ENCODE measurements around the gene COL27A1.

Gene COL27A1

GRCh38 chr9:114284316-114285060, 129.2 kb downstream of the COL27A1 start:
- no peak for TF ChIP-seq ZNF274 (IDR thresholded peaks at IDR 0.05; ENCODE audit: low read depth, low read length)
- H3K4me3 ChIP-seq (ENCODE audit: low read length): no peak overlapping the region

- H3K4me3 ChIP-seq (ENCODE audit: low read length): no peak overlapping the region
- TF ChIP-seq ZNF274 (IDR thresholded peaks at IDR 0.05; ENCODE audit: low read depth, low read length): no peak
Measured at GRCh38 chr9:114285166-114285867, 130.0 kb downstream of the COL27A1 start.

DNA sequence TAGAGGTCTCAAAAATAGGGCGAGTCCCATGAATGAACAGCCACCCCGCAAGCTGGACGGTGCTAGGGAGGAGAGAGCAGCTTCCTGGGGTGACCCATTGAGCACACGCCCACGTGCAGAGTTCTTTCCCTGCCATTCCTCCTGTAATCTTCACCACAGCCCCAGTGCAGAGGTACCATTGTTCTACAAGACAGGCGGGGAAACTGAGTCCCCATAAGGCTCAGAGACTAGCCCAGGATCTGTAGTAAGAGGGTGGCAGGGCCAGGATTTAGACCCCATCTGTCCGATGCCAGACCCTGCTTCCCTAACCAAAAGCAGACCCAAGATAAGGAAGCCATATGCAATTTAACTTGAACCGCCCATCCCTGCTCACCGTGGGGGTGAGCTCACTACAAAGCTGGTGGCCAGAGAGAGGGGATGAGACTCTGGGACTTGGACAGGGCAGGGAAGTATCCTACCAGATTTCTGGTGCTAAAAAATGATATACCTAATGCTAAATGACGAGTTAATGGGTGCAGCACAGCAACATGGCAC, 130.9 kb downstream of the COL27A1 start:
- no peak overlapping the region for H3K4me3 ChIP-seq (ENCODE audit: low read length)
- TF ChIP-seq ZNF274 (IDR thresholded peaks at IDR 0.05; ENCODE audit: low read depth, low read length): no peak

- no peak overlapping the region for H3K4me3 ChIP-seq (ENCODE audit: low read length)
- TF ChIP-seq ZNF274 (IDR thresholded peaks at IDR 0.05; ENCODE audit: low read depth, low read length): no peak
Measured at GRCh38 chr9:114287001-114287762, 131.8 kb downstream of the COL27A1 start.

GRCh38 chr9:114287763-114288192, 132.4 kb downstream of the COL27A1 start:
- H3K4me3 ChIP-seq (ENCODE audit: low read length): no peak overlapping the region
- no peak for TF ChIP-seq ZNF274 (IDR thresholded peaks at IDR 0.05; ENCODE audit: low read depth, low read length)

DNA sequence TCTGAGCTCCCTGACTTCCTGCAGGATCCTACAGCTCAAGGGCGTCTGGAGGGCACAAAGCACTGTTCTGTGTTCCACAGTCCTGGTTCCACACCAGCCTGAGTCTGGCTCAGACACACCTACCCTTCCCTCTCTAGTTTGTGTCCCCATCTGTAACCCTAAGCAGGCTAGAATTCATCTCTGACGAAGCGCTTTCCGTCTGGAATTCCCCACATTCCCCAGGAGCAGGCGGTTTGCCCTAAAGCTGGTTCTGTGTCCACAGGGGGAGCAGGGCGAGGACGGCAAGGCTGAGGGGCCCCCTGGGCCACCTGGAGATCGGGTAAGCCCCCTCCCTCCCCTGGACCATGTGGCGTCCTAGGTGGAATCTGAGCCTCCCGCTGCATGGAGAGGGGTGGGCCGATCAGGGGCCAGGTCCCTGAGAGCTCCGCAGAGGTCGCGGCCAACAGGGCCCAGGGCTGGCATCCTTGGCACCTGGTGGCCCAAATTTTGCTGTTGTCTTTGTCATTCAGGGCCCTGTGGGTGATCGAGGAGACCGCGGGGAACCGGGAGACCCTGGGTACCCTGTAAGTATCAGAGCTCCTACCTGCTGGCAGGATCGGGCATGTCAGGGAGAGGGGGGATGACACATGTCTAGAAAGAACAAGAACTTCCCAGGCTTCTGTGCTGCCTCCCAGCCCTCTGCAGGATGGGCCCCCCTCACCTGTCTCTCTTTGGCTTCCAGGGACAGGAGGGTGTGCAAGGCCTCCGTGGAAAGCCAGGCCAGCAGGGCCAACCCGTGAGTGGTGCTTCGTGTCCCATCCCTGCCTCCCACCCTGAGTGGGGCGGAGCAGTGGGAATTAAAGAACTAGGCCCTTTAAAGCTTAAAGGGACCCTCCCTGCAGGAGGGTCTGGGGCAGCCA, 133.1 kb downstream of the COL27A1 start:
- no peak overlapping the region for H3K4me3 ChIP-seq (ENCODE audit: low read length)
- no peak for TF ChIP-seq ZNF274 (IDR thresholded peaks at IDR 0.05; ENCODE audit: low read depth, low read length)

DNA sequence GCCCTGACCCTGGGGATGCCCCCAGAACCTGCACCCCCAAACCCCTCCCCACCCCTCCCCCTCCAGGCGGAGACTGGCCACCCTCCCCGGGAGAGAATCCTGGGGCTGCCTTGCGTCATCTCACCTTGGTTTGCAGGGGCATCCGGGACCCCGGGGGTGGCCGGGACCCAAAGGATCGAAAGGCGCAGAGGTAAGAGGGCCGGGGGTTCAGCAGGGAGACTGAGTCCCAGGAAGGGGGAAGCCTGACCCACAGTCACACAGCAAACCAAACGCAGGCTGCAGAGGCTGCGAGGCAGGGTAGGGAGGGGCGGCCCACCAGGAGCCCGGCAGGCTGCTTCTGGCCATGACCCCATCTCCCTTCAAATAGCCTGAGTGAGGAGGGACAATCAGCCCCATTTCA, 133.8 kb downstream of the COL27A1 start:
- no peak for TF ChIP-seq ZNF274 (IDR thresholded peaks at IDR 0.05; ENCODE audit: low read depth, low read length)
- no peak overlapping the region for H3K4me3 ChIP-seq (ENCODE audit: low read length)

- H3K4me3 ChIP-seq (ENCODE audit: low read length): no peak overlapping the region
- TF ChIP-seq ZNF274 (IDR thresholded peaks at IDR 0.05; ENCODE audit: low read depth, low read length): no peak
Measured at GRCh38 chr9:114289571-114290481, 134.5 kb downstream of the COL27A1 start.

- TF ChIP-seq ZNF274 (IDR thresholded peaks at IDR 0.05; ENCODE audit: low read depth, low read length): no peak
- no peak overlapping the region for H3K4me3 ChIP-seq (ENCODE audit: low read length)
Measured at GRCh38 chr9:114290561-114290986, 135.2 kb downstream of the COL27A1 start.

GRCh38 chr9:114291064-114291474, 135.7 kb downstream of the COL27A1 start:
- no peak for TF ChIP-seq ZNF274 (IDR thresholded peaks at IDR 0.05; ENCODE audit: low read depth, low read length)
- H3K4me3 ChIP-seq (ENCODE audit: low read length): no peak overlapping the region

- no peak overlapping the region for H3K4me3 ChIP-seq (ENCODE audit: low read length)
- no peak for TF ChIP-seq ZNF274 (IDR thresholded peaks at IDR 0.05; ENCODE audit: low read depth, low read length)
Measured at GRCh38 chr9:114291886-114292590, 136.7 kb downstream of the COL27A1 start.

DNA sequence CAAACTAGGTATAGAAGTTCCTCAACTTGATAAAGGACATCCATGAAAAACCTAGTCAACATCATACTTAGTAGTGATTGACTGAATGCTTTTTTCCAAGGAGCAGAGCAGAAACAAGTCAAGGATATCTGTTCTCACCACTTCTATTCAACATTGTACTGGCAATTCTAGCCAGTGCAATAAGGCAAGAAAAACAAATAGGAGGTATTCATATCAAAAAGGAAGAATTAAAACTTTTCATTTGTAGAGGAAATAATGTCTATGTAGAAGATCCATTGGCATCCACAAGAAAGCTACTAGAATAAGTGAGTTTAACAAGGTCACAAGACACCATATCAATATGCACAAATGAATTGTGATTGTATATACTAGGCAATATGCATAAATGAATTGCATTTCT, 139.3 kb downstream of the COL27A1 start:
- TF ChIP-seq ZNF274 (IDR thresholded peaks at IDR 0.05; ENCODE audit: low read depth, low read length): no peak
- no peak overlapping the region for H3K4me3 ChIP-seq (ENCODE audit: low read length)
